HCEC 1CT (cell line): ENCODE results near the gene INHBE.
"Not testable (repeated sequence)": the region's sequence is repeated elsewhere in the genome, so short reads cannot be mapped to it uniquely, and the experiment has no call there.

Experiments
- DNase-seq: peaks from one replicate; pipeline ENCODE4 v3.0.0-alpha.2; 2017

The INHBE gene

DNA sequence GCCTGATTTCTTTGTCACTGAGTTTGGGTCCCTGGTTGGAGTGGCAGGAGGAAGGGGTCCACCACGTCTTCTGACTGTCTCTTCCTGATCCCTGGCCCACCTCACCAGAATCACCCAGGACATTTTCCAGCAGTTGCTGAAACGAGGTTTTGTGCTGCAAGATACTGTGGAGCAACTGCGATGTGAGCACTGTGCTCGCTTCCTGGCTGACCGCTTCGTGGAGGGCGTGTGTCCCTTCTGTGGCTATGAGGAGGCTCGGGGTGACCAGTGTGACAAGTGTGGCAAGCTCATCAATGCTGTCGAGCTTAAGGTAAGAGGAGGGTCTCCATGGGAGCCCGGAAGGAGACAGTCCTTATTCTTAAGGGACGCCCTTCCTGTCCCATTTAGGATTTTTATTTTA lies 45.1 kb downstream of the INHBE start:
- no peak for DNase-seq

GRCh38 chr12:57502311-57502969 lies 47.3 kb downstream of the INHBE start:
- DNase-seq = not testable (repeated sequence)

DNA sequence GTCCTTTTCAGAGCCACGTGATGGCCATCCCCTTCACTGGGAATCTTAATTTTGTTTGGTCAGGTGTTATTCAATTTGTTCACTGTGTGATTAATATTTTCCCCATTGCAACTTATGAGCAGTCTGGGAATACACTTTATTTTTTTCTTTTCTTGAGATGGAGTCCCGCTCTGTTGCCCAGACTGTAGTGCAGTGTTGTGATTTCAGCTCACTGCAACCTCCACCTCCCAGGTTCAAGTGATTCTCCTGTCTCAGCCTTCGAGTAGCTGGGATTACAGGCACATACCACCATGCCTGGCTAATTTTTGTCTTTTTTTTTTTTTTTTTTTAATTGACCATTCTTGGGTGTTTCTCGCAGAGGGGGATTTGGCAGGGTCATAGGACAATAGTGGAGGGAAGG lies 51.4 kb downstream of the INHBE start:
- DNase-seq = not testable (repeated sequence)
